NCI-H510A (cell line): ENCODE measurements around the gene ABHD16B.
"Not testable (repeated sequence)": the region's sequence is repeated elsewhere in the genome, so short reads cannot be mapped to it uniquely, and the experiment has no call there.

ENCODE experiments used
- DNase-seq: peaks from one replicate; lab custom pipeline; 2025; lab: John Stamatoyannopoulos, UW

The ABHD16B gene

GRCh38 chr20:63855363-63856097 lies 5.8 kb upstream of the ABHD16B start:
- DNase-seq = no peak

DNA sequence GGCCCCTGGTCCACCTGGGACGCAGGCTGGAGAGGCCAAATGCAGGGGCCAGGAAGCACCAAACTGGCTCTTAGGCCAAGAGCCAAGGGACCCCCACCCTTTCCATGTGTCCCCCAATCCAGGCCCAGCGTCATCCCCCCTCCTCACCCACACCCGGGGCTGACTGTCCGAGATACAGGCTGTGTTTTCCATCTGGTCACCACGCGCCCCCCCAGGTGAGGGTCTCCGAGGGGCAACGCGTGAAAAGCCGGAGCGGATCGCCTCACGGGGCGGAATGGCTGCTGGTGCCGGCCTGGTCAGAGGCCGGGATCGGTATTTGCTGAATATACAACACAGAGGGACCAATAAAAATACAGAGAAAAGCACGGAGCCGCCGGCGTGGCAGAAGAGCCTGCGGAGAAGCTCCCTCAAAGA lies 5.2 kb upstream of the ABHD16B start:
- DNase-seq = no peak

- DNase-seq = no peak
Observed at GRCh38 chr20:63857764-63858392, 3.4 kb upstream of the ABHD16B start.

GRCh38 chr20:63858393-63859165 lies 2.7 kb upstream of the ABHD16B start:
- DNase-seq = no peak

- DNase-seq = no peak
Observed at GRCh38 chr20:63859166-63859699, 2.1 kb upstream of the ABHD16B start.

- no peak for DNase-seq
Observed at GRCh38 chr20:63860325-63861051, 810 bp upstream of the ABHD16B start.

DNA sequence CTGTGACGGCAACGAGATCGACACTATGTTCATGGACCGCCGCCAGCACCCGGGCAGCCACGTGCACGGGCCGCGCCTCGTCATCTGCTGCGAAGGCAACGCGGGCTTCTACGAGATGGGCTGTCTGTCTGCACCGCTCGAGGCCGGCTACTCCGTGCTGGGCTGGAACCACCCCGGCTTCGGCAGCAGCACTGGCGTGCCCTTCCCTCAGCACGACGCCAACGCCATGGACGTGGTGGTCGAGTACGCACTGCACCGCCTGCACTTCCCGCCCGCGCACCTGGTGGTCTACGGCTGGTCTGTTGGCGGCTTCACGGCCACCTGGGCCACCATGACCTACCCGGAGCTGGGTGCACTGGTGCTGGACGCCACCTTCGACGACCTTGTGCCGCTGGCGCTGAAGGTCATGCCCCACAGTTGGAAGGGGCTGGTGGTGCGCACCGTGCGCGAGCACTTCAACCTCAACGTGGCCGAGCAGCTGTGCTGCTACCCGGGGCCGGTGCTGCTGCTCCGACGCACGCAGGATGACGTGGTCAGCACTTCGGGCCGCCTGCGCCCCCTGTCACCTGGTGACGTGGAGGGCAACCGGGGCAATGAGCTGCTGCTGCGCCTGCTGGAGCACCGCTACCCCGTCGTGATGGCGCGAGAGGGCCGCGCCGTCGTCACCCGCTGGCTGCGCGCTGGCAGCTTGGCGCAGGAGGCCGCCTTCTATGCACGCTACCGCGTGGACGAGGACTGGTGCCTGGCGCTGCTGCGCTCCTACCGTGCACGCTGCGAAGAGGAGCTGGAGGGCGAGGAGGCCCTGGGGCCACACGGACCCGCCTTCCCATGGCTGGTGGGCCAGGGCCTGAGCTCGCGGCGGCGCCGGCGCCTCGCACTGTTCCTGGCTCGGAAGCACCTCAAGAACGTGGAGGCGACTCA lies 943 bp downstream of the ABHD16B start:
- no peak for DNase-seq

GRCh38 chr20:63863021-63863797 lies 1.9 kb downstream of the ABHD16B start:
- no peak for DNase-seq

DNA sequence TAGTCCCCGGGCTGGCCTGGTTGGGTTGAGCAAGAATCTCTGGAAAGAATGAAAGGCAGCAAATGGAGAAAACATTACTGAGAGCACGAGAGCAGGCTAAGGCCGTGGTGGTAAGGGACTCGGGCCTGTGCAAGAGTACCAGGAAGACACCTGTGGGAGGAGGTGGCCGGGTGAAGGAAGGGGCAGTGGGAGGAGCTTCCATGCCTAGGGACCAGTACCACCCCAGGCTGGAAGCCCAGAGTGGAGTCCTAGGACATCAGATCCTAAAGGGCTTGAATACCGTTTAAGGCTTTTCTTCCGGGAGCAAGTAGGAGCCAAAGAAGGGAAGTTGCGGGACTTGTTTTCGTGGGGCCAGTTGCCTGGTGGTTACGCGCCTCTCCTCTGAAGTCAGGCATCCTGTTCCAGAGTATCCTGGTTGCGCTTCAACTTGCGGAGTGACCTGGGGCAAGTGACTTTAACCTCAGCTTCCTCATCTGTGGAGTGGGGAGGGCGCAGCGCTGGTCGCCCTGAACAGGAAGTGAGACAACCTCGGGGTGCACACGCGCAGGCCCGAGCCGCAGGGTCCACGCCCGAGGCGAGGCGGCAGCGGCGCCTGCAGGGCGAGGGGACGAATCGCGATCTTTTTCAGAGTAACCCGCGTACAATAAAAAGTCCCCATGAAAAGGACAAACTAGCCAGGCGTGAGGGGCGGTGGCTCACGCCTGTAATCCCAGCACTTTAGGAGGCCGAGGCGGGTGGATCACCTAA lies 2.7 kb downstream of the ABHD16B start:
- DNase-seq = peak; percentile 71

DNA sequence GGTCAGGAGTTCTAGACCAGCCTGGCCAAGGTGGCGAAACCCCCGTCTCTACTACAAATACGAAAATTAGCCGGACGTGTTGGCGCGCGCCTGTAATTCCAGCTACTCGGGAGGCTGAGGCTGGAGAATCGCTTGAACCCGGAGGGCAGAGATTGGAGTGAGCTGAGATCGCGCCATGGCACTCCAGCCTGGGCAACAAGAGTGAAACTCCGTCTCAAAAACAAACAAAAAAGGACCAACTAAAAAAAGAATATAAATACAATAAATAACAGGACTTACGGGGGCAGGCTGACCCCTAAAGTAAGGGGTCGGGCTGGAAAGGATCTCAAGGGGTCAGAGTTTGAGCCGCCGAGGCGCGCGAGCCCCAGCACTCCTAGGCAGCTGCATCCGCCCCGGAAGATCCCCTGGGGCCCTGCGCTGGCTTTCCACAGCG lies 3.3 kb downstream of the ABHD16B start:
- no peak for DNase-seq

DNA sequence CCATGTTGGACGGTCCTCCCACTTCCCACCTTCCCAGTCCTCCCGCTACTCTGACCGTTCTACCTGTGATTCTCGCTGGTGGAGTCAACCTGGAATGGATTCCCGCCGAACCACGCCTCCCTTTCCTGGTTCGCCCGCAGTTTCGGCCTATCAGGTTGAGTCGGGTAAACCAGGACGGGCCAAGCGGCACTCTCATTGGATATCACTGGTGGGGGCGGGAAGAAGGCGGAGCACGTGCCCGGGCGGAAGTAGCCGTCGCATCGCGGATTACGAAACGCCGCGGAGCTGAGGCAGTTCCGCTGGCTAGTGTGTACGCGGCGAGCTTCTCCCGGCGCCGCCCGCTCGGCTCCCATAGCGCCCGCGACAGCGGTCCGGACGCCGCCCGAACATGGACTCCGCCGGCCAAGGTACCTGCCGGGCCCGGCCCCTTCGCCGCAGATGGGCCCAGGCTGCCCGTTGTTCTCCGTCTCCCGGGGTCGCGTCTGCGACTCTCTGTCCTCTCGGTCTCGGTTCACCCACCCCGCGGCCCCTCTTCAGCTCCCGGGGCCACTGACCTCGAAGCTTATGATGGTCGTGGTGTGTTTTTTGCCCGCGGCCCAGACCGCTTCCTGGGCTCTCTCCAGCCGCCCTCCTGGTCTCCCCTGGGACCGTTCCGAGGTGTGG lies 3.8 kb downstream of the ABHD16B start, which contains the start of gene TPD52L2:
Gene TPD52L2 (plus strand): TSS at position 293 of the 663 bp plus-strand sequence. CDS start 96 bp downstream, at position 389.
- peak; percentile 99 for DNase-seq

- not testable (repeated sequence) for DNase-seq
Observed at GRCh38 chr20:63867042-63867441, 5.7 kb downstream of the ABHD16B start.

DNA sequence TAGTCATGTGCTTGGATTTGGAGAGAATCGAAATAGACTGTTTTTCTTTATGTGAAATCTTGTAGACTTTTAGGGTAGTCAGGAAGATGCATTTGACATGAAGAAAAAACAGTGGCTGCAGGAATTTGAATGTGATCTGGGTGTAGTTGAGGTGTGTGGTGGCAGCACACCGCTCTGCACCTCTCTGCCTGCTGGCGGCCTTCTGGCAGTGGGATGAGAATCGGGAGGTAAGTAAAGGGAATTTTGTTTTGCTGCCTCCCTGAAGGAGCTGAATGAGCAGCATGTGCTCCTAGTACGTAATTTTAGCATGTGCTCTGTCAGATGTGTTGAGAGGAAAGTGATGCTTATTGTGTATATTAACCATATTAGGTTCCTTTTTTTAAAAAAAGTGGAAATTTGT lies 7.0 kb downstream of the ABHD16B start:
- no peak for DNase-seq

- no peak for DNase-seq
Observed at GRCh38 chr20:63873477-63873971, 12.2 kb downstream of the ABHD16B start.

GRCh38 chr20:63874241-63874640 lies 12.9 kb downstream of the ABHD16B start:
- DNase-seq = not testable (repeated sequence)

GRCh38 chr20:63876489-63877036 lies 15.3 kb downstream of the ABHD16B start:
- no peak for DNase-seq

DNA sequence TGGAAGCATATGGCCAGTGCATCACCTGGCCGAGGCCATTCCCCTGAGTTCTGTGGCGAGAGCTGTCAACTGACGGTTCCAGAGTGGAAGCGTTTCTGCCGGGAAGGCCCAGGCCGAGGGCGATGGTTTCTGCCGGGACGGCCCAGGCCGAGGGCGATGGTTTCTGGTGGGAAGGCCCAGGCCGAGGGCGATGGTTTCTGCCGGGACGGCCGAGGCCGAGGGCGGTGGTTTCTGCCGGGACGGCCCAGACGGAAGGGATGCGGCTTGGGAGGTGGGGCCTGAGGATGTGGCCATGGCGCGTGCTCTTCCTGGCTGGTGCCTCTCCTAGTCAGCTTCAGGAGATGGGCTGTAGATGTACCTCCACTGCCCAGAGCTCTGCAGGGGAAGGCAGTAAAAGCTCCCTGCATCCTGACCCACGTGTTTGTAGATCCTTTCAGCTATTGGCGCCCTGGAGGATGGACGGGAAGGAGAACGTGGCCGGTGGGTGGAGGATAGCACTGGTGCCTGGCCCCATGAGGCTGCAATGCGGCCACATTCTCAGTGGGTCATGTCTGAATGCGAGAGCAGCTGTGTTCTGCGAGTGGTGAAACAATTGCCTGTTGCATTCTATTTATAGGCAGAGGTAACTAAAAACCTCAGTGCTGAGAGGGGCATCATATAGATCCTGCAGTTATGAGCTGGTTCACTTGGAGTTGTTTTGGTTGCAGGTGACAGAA lies 16.6 kb downstream of the ABHD16B start:
- no peak for DNase-seq
